Neural cell (in vitro differentiated cells): ENCODE results near the gene CENPQ.

ENCODE experiments used
- CTCF ChIP-seq: fragments of 450-650 bp; IDR thresholded peaks from 2 replicates; pipeline ENCODE4 v1.5.1; 2014; ENCODE audit warnings: antibody characterized with exemption, mild to moderate bottlenecking, moderate library complexity; ENCODE audit not compliant: poor library complexity, severe bottlenecking
- EZH2 ChIP-seq: fragments of 200-600, 300-800 bp; shearing (Covaris generic), sonication (generic); IDR thresholded peaks from 2 replicates; pipeline ENCODE4 v1.6.1; 2014; ENCODE audit warnings: antibody characterized with exemption, low read length, borderline replicate concordance, mild to moderate bottlenecking; ENCODE audit not compliant: insufficient read depth, poor library complexity, severe bottlenecking
- RAD21 ChIP-seq: fragments of 450-650 bp; conservative IDR thresholded peaks from 2 replicates; pipeline ENCODE4 v1.6.1; 2014; ENCODE audit warnings: antibody characterized with exemption, mild to moderate bottlenecking, moderate library complexity

GRCh38 chr6:49540614-49541013, 77.4 kb downstream of the CENPQ start:
- TF ChIP-seq RAD21 (no peak), CTCF (no peak), EZH2 (no peak)
